Islet of Langerhans (tissue), 1 donor: ENCODE results near the gene NEURL1.
A peak's percentile ranks its signal among the peaks of the same experiment; 100 is the strongest.

Experiments
- FAIRE-seq: peaks from one replicate; lab custom pipeline; 2011; peaks lifted over from hg19 to GRCh38; lab: Jason Lieb, UNC

The NEURL1 gene

DNA sequence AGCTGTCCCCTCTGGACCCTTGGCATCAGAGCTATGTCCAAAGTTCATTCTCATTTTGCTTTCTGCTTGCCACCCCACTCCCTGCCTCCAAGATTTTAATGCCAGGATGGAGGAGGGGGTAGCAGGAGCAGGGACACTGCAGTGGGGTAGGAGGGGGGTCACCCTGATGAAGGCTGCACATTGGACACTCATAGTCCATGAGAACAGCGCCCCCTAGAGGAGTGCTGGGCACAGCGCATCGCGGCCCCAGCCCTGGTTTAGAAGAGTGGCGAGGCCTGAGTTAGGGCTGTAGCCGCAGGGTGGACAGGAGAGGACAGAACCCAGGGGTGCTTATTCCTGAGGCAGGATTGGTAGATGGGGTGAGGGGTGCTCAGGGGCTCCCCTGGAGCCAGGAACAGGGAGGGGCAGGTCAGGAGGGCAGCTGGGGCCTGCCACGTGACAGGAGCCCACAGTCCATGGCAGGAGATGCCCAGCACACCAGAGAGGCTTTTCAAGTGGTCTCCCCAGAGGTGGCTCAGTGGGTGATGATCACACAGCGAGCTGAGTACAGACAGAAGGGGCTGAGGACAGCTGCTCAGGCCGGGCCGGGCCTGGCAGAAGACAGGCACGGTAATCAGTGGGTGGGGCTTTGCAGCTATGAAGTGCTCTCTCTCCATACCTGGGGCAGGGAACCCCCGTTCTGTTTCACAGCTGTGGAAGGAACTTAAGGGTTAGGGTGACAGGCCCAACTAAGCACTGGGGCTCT lies 71.4 kb downstream of the NEURL1 start:
- no peak for FAIRE-seq

DNA sequence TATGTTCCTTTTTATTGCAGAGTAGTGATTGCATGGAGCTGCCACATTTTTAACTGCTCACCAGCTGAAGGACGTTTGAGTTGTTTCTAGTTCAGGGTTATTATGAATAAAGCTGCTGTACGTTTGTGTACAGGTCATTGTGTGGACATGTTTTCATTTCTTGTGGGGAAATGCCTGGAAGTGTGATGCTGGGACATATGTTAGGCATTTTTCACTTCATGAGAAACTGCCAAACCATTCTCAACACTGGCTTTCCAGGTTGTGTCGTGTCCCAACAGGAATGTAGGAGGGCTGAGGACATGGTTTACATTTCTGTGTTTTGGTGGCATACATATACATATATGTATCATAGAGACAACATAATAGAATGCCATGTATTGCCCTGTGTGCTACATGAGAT lies 73.0 kb downstream of the NEURL1 start:
- FAIRE-seq, result no peak

DNA sequence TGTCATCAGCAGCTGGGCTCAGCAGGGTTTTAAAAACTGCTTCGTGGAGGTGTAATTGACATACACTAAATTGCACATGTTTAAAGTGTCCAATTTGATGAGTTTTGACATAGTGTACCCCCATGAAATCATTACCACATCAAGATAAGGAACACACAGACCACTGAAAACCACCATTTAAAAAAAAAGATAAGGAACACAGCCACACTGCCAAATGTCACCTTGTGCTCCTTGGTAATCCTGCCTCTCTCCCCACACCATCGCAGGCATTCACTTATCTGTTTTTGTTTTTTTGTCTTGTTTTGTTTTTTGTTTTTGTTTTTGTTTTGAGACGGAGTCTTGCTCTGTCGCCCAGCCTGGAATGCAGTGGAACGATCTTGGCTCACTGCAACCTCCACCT lies 75.0 kb downstream of the NEURL1 start:
- no peak for FAIRE-seq

DNA sequence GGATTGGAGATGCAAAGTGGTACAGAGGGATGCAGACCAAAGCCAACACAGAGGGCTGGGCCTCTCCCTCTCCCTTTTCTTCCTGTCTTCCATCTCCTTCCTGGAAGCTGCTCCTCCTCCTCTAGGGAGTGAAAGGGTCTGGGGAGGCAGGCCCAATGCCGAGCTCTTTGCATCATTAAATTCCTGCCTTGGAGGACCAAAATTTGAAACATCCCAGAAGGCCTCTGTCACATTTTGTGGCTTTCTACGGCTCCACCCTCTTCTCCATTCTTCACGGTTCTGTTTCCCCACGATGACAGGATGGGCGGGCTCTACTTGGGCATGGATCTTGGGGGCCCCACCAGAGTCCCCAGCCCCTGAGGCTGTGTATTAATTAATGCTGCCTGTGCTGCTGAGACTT lies 76.4 kb downstream of the NEURL1 start:
- no peak for FAIRE-seq

DNA sequence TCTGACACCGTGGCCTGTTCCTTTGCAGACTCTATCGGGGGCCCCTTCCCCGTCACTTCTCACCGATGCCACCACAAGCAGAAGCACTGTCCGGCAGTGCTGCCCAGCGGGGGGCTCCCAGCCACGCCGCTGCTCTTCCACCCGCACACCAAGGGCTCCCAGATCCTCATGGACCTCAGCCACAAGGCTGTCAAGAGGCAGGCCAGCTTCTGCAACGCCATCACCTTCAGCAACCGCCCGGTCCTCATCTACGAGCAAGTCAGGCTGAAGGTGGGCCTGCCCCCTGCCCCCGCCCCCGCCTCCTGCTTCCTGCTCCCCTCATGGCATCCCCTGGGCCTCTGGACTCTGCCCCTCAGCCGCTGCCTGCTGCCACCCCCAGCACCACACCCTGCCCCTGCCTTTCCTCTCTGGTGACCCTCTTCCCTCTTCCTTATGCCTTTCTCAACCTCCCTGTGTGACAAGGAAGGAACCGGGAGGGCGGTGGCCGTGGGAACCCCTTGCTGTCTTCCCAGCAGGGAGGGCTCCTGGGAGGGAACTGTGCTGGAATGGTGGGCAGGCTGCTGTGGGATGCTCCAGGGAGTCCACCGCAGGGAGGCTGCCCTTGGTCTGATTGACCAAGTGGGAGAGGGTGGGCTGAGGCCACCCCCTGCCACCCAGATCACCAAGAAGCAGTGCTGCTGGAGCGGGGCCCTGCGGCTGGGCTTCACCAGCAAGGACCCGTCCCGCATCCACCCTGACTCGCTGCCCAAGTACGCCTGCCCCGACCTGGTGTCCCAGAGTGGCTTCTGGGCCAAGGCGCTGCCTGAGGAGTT lies 77.5 kb downstream of the NEURL1 start:
- FAIRE-seq, result no peak

DNA sequence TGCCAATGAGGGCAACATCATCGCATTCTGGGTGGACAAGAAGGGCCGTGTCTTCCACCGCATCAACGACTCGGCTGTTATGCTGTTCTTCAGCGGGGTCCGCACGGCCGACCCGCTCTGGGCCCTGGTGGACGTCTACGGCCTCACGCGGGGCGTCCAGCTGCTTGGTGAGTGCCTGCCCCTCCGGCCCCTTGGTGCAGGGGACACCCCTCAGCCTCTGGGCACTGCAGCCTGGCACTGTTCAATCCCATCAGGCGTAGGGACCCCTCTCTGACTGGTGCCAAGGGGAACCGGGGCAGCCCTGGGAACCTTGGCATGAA lies 78.1 kb downstream of the NEURL1 start:
- no peak for FAIRE-seq

DNA sequence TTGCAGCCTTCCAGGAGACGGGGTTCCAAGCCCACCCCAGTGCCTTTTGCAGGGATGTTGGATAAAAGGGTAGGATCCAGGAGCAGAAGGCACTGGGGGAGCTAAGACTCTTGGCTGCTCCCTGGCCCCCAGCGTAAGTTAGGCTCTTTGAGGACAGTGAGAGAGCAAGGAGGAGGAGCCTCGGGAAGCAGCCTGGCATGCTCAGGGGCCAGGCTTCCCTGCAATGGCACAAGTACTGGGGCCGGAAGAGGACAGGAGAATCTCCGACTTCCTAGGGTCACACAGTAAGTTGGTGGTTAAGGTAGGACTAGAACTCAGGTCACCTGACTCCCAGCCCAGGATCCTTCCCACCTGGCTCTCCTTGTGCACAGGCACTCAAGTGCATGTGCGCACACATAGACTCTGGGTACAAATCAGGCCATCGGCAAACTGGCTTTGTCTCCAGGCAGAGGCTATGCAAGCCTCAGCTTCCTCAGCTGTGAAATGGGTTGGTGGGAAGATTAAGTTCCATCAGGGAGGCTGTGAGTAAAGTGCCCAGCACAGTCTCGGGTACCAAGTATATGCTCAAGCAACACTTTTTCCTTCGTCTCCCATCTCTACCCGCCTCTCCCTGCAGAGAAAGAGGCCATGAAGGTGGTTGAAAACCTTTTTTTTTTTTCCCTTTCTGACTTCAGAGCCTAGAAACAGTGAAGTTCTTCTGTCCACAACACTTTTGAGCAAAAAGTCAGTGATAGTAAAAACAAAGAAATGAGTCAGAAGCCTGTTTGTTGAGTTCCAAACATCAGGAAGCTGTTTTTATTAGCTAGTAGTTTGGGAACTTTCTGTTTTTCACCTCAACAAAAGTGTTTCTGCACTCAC lies 79.1 kb downstream of the NEURL1 start:
- FAIRE-seq, result no peak

DNA sequence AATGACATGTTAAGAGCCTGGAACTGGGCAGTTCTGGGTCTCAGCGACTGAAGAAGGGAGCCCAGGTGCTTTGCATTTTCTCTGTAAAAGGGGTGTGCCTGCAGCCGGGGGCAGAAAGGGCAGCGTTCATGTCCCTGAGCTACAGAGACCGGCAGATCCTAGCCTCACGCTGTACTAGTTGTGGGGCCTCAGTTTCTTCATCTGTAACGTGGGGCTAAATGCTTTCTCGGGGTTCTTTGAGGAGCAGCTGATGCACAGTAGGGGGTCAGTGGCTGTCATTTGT lies 79.6 kb downstream of the NEURL1 start:
- FAIRE-seq, result no peak

DNA sequence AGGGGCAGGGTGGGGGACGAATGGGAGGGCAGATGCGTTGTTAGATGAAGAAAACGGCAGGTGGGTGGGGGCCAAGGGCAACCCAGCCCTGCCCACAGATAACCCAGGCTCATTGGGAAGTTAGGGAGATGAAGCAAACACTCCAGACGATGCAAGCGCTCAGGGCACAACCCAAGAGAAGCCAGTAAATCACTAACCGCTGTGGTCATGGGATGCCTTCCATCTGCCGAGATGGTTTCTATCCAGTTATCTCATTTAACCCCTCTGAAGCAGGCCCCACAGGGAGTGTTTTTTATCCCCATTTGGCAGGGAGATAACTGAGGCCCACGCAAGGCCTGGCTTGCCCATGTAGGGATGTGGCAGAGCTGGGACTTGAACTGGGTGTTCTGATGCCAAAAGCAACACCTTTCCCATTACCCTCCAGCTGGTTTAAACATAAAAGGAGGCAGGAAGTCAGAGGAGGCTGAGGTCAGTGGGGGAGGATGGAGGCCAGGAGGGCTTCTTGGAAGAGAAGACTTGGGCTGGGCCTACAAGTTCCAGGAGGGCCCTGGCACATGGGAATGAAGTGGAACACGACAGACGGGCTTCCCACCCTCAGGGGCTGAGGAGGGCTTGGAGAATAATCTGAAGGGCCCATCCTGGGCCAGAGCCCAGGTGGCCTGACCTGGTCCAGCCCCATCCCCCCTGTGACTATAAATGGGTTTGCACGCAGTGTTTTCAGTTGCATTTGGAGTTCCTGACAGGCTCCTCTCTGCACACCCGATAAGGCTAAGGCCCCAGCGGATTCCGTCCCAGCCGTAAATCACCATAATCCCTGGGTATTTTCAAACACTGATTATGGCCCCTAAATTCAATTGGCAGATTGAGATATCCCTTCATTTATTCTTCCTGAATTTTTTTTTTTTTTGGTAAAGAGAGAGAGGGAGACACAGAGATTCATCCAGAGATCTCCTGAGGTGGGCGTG lies 80.9 kb downstream of the NEURL1 start:
- FAIRE-seq, result no peak

DNA sequence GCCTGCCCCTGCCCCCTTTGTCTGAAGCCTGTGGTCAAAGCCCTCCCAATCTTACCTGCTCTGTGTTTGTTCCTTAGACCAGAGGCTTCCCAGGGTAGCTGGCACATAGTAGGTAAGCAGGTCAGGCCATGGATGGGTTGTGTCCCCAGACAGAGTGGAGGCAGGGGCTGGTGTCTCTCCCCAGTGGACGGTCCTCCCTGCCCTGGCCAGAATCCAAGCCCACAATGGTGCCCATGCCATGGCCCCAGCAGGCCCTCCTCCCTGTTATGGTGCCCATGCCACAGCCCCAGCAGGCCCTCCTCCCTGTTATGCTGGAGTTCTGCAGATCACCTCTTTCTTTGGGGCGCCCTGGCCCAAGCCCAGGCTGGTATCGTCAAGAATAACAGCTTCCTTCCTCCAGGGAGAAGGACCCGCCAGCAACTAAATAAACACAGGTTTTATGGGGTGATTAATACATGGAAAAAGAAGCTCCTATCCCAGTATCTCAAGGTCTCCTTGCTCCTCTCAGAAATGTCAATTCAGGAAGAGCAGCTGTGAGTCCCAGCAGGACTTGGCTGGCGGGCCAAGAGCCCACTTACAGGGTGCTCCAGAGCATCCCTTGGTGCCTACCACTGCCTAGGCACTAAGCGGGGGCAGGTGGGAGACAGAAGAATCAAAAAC lies 82.0 kb downstream of the NEURL1 start:
- peak; percentile 24 for FAIRE-seq

DNA sequence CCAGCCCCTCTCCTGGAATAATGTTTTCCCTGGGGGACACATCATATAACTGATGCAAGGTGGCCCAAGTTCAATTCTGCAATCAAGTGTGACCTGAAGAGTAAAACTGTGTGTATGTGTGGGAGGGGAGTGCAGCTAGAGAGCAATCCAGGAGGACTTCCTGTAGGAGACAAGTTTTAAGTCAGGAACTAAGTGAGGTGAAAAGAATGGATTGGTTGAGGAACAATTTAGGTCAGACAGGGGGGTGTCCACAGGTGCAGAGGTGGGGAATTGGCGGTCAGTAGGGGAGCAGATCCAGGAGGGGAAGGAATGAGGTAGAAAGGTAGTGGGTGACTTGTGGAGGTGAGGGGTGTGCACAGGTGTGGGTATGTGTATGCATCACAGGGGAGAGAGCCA lies 82.6 kb downstream of the NEURL1 start:
- no peak for FAIRE-seq

DNA sequence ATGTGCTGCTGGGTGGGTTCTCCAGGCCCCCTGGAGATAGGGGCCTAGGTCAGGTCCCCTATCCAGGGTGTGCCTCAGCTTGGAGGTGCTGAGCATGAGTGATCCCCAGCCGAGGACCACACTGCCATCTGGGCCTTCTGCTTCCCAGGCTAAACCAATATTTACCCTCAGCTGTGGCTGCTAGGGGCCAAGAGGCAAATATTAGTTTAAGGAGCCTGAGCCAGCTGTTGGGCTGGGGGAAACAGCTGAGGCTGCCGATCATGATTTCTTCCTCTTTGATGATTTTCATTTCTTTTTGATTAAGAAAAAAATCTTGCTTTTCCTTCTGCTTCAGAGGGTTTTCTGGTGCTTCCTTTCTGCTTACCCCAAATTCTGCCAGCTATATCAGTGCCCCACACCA lies 83.4 kb downstream of the NEURL1 start:
- peak; percentile 98 for FAIRE-seq

DNA sequence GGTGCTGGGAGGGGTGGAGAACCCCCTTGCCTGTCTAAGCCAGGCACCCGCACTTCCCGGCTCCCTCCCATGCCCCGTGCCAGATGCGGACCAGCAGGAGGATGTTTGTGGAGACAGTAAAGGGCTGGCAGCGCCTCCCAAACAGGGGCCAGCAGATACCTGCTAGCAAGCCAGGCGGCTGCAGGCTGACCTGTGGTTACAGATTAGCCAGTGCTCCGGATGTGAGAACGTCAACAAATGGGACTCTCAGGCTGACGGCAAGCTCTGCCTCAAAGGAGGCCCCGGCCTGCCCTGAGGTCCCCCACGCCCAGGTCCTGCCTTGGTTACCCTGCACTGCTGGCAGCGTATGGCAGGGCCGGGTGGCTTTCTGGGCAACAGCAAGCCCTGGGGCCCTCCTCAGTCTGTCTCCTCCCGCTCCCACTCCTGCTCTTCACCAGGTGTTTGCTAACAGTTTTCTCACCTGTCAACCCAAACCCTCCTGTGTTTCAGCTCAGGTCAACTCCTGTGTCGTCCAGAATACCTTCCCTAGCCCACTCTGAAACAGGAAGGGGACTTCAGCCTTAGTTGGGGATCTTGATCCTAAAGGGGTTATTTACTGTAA lies 85.4 kb downstream of the NEURL1 start:
- FAIRE-seq, result peak; percentile 85

DNA sequence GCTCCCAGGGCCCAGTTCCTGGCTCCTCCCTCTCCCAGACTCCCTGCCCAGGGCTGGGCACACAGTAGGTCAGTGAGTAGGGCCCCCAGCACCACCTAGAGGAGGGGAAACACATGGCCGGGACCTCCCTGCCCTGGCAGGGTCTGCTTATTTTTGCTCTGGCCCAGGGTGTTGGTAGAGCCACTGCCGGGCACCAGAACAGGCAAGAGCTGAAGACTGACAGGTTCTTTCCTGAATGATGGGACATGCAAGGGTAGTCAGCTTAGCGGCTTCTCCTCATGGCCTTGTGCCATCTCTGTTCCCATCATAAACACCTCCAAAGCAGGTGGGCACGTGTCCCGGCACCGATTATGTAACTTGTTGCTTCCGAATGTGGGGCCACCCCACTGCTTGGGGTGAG lies 86.5 kb downstream of the NEURL1 start:
- no peak for FAIRE-seq

DNA sequence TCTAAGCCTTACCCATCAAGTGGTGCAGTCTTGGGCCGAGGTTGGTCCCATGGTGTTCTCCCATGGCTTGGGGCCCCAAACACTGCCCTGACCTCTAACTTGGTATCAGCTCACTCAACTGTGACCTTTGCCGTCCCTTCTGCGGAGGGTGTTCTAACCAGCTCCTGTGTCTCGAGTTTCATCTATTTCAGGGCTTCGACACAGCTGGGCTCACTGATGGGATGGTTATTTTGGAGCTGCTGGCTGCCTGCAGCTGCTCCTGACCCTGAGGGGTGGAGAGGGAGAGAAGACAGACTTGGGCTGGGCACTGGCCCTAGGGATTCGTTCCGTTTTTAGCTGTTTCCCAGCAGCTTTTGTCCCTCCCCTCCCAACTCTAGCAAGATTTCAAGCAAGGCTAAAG lies 86.9 kb downstream of the NEURL1 start:
- no peak for FAIRE-seq

DNA sequence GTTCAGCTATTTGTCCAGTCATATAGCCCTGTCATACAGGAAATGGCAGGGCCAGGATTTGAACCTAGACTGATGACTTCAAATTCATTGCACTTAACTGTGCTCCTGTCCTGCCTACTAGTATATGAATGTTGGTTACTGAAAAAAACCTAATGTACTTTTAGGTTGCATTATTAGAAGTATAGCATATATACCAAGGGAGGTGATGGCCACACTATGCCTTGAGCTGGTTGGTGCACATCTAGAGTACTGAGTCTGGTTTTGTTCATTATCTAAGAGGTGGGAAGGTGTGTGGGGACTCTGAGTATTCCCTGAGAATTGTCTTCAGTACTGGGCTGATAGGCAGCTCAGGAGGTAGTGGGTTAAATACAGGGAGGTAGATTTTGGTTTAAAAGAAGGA lies 88.0 kb downstream of the NEURL1 start:
- FAIRE-seq, result no peak

DNA sequence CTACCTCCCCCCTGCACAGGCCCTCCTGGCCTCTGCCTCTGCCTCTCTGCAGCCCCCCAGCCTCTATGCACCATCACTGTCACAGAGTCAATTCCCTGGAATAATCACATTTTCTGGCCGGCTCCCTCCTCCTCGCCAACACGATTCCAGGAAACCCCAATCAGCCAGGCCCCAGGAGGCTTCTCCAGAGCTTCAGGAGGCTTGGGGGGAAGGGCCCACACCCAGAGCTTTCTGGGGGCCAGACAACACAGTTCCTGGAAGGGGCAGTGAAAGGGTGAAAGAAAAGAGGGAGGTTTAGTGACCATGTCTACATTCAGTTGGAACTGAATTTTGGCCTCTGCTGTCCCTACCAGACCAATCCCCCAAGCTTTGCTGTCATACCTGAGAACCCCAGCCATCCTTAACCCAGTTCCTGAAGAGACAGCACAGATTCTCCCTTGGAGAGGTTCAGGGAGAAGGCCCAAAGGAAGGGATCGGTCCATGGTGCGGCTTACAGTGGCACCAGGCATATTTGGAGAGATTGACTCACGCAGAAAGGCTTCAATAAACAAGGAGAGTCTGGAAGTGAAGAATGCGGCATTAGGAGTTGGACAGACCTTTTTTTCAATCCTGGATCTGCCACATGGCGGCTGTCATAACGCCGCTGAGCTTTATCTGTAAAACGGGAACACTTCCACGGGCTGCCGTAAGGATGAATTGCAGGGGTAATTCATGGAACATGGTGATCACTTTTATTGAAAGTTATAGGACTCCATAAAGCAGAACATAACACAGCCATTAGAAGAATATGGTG lies 89.0 kb downstream of the NEURL1 start:
- peak; percentile 27 for FAIRE-seq

DNA sequence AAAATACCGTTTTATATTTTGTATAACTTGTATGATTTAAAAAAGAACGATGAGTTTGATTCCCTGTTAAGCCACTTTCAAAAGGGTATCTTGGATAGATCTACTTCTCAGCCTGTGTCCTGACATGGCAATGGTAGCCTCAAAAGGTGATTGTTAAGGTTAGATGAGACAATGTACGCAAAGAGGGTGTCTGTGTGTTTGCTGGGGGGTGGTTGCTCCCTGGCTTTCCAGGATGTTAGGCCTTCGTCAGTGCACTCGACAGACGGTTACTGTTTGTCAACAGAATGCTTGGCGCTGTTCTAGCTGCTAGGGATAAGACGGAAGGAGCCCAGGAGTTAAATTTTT lies 90.3 kb downstream of the NEURL1 start:
- FAIRE-seq, result no peak

DNA sequence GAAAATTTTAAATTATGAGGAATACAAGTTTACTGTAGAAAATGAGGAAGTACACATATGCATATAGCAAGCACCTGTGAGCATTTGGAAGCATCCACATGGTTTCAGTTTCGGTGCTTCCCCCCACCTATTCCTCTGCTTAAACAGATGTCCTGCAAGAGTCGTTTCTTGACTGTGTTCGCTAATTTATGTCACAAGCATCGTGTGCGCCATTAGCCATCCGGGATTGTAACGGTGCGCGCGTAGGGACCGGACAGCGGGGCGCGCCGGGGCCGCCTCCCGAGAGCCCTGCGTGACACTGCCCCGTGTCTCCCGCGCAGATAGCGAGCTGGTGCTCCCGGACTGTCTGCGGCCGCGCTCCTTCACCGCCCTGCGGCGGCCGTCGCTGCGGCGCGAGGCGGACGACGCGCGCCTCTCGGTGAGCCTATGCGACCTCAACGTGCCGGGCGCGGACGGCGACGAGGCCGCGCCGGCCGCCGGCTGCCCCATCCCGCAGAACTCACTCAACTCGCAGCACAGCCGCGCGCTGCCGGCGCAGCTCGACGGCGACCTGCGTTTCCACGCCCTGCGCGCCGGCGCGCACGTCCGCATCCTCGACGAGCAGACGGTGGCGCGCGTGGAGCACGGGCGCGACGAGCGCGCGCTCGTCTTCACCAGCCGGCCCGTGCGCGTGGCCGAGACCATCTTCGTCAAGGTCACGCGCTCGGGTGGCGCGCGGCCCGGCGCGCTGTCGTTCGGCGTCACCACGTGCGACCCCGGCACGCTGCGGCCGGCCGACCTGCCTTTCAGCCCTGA lies 90.9 kb downstream of the NEURL1 start:
- FAIRE-seq, result no peak

DNA sequence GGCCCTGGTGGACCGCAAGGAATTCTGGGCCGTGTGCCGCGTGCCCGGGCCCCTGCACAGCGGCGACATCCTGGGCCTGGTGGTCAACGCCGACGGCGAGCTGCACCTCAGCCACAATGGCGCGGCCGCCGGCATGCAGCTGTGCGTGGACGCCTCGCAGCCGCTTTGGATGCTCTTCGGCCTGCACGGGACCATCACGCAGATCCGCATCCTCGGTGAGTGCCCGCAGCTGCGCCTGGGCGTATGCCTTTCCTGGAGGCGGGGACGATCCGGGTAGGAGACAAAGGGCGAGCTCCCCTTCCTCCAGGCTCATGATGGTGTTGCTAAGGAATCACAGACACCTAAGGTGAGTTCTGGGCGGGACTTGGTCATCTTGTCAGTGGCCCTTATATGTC lies 91.5 kb downstream of the NEURL1 start:
- no peak for FAIRE-seq
